Posterior vena cava (tissue), 2 donors: ENCODE measurements around the gene ZNF786. TPM values are rescaled to one million over a fixed set of nuclear protein-coding genes. Genes with fewer than 3 reads are reported as not detected.
A peak's percentile ranks its signal among the peaks of the same experiment; 100 is the strongest.
"Not testable (repeated sequence)": the region's sequence is repeated elsewhere in the genome, so short reads cannot be mapped to it uniquely, and the experiment has no call there.

ENCODE experiments used
- DNase-seq: peaks from one replicate; pipeline ENCODE4 v3.0.0-alpha.2; 2020; ENCODE audit warnings: low spot score
- intact Hi-C, 2 donors: fragments of 100-400 bp; cut with DNase I; formaldehyde crosslinking; loops; one replicate each; pipeline versions ENCODE4 v1.14.1 to v1.14.2; 2022 to 2023
- total RNA-seq, 2 donors: library from RNA; stranded (reverse); fragmentation: NEBNext Ultra II Directional; extraction: Animal tissue kit (Norgen Biotek cat#: 25700); gene quantifications; one replicate each; pipeline ENCODE4 v1.2.1, GENCODE V29; 2021
- donor health status: DM: yes; HTN: yes; CAD: no.
- donor health status: DM: yes; HTN: yes; CAD: no.

Gene ZNF786
- total RNA-seq, 2 donors from 2014 or later, result 3.4 to 4.6 TPM

DNA sequence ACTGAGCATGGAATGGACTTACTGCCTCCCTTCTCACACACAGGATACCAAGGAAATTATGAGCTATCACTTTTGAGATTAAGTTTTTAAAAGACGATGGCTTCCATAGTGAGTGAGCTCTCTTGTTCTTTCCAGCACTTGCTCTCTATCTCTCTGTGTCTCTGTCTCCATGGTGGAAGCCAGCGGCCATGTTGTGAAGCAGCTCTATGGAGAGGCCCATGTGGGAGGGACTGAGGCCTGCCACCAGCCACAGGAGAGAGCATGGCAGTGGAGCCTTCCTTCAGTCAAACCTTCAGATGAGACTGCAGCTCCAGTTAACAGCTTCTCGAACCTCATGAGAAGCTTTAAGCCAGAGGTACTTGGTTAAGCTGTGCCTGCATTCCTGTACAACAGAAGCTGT, 41.7 kb downstream of the ZNF786 start:
- intact Hi-C loops, result no loop called here
- DNase-seq, result no peak

DNA sequence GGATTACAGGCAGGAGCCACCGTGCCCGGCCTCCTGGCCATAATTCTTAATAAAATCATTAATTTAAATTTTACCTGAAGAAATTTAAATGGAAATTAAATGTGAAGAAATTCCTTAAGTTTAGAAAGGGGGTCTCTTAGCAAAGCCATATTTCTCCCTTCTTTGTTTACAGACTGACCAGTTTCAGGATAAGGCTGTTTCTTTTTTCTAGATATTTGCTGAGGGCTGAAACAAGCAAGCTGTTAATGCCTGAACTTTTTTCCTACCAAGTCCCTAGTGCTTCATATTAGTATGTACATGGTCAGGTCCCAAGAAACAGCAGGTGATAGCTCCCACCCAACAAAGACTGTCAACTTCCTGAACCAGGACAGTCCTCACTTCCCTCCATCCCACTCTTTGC, 44.1 kb downstream of the ZNF786 start:
- intact Hi-C loops, result no loop called here
- DNase-seq, result no peak

DNA sequence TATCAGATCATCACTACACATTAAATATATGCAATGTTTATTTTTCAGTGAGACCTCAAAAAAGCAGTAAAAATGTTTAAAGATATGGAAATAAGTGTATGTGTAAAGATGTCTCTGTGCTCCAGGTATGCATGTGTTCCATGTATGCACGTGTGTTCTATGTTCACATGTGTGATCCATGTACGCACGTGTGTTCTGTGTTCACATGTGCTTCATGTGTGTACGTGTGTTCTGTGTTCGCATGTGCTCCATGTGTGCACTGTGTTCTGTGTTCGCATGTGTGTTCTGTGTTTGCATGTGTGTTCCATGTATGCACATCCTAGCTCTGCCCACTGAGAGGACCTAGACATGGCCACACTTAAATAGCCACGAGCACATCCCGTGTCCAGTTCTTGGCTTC, 46.6 kb downstream of the ZNF786 start:
- intact Hi-C loops, result no loop called here
- DNase-seq, result no peak

DNA sequence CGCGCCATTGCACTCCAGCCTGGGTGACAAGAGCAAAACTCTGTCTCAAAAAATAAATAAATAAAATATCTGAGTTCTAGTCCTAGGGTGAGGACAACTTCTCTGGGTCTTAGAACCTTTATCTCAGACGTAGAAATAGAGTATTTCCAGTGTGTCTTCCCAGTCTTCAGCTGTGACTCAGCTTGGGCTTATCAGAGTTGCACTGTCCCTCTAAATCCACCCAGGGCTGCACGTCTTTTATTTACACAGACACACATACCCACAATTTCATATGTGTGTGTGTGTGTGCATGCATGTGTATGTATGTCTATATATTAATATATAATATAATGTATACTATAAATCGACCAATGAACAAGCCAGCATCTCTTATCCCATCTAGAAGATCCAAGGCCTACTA, 49.2 kb downstream of the ZNF786 start:
- intact Hi-C loops, result no loop called here
- DNase-seq, result no peak

DNA sequence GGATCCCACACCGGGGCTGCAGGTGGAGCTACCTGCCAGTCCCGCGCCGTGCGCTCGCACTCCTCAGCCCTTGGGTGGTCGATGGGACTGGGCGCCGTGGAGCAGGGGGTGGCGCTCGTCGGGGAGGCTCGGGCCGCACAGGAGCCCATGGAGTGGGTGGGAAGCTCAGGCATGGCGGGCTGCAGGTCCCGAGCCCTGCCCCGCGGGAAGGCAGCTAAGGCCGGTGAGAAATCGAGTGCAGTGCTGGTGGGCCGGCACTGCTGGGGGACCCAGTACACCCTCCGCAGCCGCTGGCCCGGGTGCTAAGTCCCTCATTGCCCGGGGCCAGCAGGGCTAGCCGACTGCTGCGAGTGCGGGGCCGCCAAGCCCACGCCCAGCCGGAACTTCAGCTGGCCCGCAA, 51.9 kb downstream of the ZNF786 start:
- intact Hi-C loops, result loop anchor here in 1 of 2 donors (10.0 kb wide), 1 partner anchor 416 kb away; no protein-coding TSS in a partner anchor
- not testable (repeated sequence) for DNase-seq

DNA sequence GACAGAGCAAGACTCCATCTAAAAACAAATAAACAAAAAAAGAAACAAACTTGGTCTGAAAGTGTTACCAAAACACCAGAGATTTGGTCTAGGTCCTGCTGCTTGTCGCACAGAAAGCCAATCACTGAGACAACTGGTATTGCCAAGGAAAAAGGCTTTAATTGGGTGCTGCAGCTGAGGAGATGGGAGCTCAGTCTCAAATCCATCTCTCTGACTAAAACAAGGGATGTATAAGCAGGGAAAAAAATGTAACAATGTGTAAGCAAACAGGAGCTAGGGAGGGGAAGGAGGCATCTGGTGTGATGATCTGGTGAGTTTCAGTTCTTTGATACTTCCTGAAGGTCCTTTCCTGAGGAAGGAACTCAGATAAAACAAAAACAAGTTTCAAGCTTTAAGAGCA, 53.8 kb downstream of the ZNF786 start:
- intact Hi-C loops, result loop anchor here in 1 of 2 donors (10.0 kb wide), 1 partner anchor 418 kb away; no protein-coding TSS in a partner anchor
- DNase-seq, result no peak

DNA sequence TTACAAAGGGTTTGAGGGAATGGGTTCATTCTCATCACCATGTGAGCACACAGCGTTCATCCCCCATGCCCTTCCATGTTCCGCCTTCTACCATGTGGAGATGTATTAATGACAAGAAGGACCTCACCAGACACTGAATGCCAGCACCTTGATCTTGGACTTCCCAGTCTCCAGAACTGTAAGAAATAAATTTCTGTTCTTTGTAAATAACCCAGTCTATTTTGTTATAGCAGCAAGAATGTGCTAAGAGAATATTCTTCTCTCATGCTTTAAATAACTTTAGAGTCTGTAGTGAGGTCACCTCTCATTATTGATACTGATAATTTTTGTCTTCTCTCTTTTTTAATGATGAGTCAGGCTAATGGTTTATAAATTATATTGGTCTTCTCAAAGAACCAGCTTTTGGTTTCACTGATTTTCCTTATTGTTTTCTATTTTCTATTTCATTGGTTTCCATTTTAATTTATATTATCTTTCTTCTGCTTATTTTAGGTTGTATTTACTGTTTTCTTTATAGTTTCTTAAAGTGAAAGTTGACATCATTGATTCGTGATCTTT, 59.1 kb downstream of the ZNF786 start:
- DNase-seq, result no peak
- intact Hi-C loops, result loop anchor here in 1 of 2 donors (10.0 kb wide), 1 partner anchor 423 kb away; no protein-coding TSS in a partner anchor

DNA sequence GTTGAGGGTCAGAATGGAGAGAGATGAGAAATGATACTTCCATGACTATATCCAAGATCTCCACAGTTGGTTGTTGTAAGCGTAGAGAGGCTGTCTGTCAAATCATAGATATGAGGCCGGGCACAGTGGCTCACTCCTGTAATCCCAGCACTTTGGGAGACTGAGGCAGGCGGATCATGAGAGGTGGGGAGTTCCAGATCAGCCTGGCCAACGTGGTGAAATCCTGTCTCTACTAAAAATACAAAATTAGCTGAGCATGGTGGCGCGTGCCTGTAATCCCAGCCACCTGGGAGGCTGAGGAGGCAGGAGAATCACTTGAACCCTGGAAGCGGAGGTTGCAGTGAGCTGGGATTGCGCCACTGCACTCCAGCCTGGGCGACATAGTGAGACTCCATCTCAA, 60.1 kb downstream of the ZNF786 start:
- peak; percentile 20 for DNase-seq
- intact Hi-C loops, result loop anchor here in 1 of 2 donors (10.0 kb wide), 1 partner anchor 424 kb away; no protein-coding TSS in a partner anchor

DNA sequence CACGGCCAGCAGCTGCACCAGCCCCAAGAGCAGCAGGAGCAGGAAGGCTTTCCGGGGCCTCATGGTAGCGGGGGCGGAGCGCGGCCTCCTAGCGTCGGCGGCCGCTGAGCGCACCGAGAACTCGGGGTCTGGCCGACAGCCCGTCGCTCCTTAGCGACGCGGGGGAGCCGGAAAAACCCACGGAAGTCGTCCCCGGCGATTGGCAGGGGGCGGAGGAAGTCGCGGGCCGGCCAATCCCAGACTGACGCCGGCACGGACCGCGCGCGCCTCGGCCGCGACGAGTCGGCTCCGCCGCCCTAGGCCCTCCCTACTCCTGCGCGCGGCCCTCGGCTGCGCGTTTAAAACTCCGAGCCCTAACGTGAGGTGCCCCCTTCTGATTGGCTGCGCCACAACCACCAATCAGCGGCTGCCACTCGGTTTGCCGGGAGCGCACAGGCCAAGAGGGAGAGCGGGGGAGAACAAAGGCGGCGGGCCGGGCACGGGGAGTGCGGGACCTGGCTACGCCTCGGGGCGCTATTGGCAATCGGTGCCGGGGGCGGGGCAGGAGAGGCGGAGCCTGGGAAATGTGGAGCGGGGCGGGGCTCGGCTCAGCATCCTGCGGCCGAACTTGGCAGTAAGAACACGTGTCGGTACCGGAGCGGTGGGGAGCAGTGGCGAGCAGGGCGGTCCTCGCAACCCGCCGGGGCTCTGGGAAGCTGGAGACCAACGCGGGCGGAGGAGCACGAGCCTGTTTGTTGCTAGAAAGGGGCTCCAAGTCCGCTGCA, 62.0 kb downstream of the ZNF786 start, which contains the start of gene PDIA4:
PDIA4 (minus strand) TSS at position 160 of the 764 bp plus-strand sequence; CDS start at position 63, 97 bp downstream.
- intact Hi-C loops, result no loop called here

DNA sequence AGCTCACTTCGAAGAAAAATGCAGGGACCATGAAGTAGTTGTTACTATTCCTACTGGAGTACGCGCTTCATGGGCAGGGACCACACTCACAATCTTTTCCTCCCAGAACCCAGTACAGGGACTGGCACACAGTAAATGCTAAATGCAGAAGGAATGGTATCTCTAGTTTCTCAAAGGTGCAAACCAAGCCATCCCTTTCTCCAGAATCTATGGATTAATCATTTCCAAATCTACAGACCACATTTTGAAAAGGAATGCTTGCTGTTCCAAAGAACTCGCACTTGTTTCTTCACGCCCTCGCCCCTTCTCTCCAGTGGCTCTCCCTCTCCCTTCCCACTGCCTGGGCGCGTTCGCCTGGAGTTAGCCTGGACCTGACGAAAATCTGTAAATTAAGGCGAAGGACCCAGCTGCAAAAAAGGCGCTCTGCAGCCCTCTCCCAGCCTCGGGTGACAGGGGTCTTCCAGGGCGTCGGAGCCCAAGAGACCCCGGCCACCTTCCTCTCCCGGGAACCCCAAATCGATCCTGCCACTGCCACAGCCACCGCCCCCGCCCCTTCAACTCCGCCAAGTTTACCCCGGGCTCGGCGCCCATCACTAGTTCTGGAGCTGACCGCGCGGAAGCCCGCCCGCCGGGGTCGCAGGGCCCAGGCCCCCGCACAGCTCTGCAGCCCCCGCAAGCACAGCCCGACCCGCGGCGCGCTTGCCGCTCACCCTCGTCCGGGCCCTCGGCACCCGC, 62.7 kb downstream of the ZNF786 start:
- intact Hi-C loops, result loop anchor here in 1 of 2 donors (2.0 kb wide), 1 partner anchor 37 kb away; no protein-coding TSS in a partner anchor

More for the DNA sequence above, 62.0 kb downstream of the ZNF786 start, which contains the start of gene PDIA4:
- DNase-seq, result peak; percentile 100

DNA sequence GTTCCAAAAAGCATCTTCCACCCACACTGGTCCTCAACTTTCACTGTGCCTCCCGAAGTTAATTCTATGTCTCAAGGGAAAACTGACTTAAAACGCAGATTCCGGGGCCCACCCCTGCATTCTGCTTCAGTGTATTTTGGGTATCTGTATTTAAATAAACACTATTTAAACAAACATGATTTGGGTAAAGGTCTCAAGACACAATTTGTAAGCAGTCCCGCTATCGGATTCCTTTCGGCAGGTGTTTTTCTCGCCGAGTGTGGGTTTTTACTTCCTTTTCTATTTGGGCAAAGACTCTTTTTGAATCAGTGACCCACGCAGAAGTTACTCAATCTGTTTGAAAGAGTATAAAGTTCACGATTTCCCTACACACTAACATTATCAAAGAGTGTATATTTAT, 63.5 kb downstream of the ZNF786 start:
- DNase-seq, result peak; percentile 23
- intact Hi-C loops, result loop anchor here in 1 of 2 donors (2.0 kb wide), 1 partner anchor 38 kb away; no protein-coding TSS in a partner anchor

More for the DNA sequence above, 62.7 kb downstream of the ZNF786 start:
- peak; percentile 15 for DNase-seq

DNA sequence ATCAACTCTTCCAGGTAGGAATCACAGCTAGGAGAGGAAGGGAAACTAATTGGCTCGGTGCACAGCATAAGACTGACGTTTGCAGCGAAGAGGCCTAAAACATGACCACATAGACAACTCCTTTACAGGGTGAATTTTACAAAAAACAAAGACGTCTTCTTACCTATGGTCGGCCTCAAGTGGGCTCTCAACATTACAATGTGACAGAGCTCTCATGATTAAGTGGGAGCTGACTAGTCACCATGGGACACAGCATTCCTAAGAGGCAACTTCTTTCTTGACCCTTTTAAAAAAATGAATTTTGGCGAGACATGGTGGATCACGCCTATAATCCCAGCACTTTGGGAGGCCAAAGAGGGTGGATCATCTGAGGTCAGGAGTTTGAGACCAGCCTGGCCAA, 66.9 kb downstream of the ZNF786 start:
- intact Hi-C loops, result no loop called here

DNA sequence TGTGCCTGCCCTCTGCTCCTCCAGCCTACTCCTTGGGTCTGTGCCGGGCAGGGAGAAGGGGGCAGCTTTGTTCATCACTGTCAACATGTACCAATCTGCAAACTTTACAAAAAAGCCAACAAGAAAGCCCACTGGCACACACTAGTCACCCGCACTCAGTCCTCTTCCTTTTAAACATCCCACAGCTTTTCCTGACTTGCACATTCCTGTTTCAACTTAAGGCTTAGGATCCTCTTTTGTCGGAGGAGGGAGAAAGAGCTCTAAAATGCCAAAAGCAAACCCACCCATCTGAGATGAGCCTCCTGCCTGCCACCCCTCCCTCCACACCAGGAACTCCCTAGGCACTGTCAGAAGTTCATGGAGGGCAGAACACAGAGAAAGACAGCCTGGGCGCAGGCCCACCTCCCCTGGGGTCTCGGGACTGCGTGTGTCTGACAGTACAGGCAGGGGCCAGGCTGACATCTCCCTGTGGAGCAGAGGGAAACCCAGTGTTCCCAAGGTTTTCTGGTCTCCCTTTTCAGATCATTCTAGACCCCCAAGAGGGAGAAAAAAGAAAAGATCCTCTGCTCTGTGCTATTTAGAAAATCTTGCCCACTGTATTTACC, 67.7 kb downstream of the ZNF786 start:
- intact Hi-C loops, result no loop called here
- DNase-seq, result no peak

More for the DNA sequence above, 66.9 kb downstream of the ZNF786 start:
- no peak for DNase-seq

DNA sequence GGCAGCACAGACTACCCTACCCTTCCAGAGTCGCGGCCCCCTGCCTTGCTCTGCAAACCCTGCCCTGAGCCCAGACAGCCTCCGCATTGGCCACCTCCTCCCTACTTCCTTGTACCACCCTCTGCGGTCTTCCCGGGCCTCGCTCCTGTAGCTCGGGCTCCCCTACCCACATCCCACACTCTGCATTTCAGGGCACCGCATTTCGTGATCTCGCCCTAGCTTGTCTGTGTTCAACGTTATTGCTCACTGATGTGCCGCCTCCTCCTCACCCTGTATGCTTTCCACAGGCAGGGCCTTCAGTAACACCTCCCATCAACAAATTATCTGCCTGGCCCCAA, 68.8 kb downstream of the ZNF786 start:
- intact Hi-C loops, result no loop called here

DNA sequence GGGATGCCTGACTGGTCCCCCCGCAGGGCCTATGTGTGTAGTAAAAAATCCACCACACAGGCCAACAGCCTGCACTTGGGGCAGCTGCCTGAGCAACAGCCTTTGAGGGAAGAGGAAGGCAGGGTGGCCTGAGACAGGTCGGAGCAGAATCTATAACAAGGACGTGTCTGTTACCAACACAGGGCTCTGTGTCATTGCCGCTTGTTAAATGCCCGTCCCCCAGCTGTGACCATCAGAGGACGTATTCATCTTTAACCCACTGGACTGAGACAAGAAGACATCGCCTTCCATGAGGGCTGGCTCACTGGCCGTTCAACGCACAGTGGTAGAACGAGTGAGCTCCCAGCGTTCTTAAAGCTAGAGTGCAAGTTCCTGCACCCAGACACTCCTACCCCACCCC, 70.0 kb downstream of the ZNF786 start:
- intact Hi-C loops, result no loop called here
- DNase-seq, result no peak

More for the DNA sequence above, 68.8 kb downstream of the ZNF786 start:
- no peak for DNase-seq
